Stimulated activated CD4-positive, alpha-beta T cell treated with anti-CD3 and anti-CD28 coated beads, Interleukin-1b, Interleukin-23, amount 100 ng/mL, for 4 hours (primary cell): ENCODE data around the gene KCNIP4.

Experiments
- DNase-seq, 2 donors: peaks; one replicate each; pipeline ENCODE4 v3.0.0-alpha.2; 2020; ENCODE audit warnings: low read depth in 2 of 2

KCNIP4 gene

GRCh38 chr4:21688596-21689265 is 259.8 kb downstream of the KCNIP4 start:
- DNase-seq, result no peak

- DNase-seq, result no peak
Measured at GRCh38 chr4:21685911-21686310, 262.7 kb downstream of the KCNIP4 start.

- no peak for DNase-seq
Measured at GRCh38 chr4:21680326-21680898, 268.2 kb downstream of the KCNIP4 start.

- DNase-seq, result no peak
Measured at GRCh38 chr4:21678711-21679110, 269.9 kb downstream of the KCNIP4 start.

- no peak for DNase-seq
Measured at GRCh38 chr4:21677173-21677572, 271.4 kb downstream of the KCNIP4 start.

- no peak for DNase-seq
Measured at GRCh38 chr4:21664355-21664754, 284.2 kb downstream of the KCNIP4 start.

GRCh38 chr4:21656832-21657231 is 291.7 kb downstream of the KCNIP4 start:
- no peak for DNase-seq

- DNase-seq, result no peak
Measured at GRCh38 chr4:21655031-21655430, 293.5 kb downstream of the KCNIP4 start.

GRCh38 chr4:21652508-21653231 is 295.9 kb downstream of the KCNIP4 start:
- no peak for DNase-seq

GRCh38 chr4:21649391-21650090 is 299.0 kb downstream of the KCNIP4 start:
- DNase-seq, result no peak

- no peak for DNase-seq
Measured at GRCh38 chr4:21645776-21646175, 302.8 kb downstream of the KCNIP4 start.

GRCh38 chr4:21641696-21642095 is 306.9 kb downstream of the KCNIP4 start:
- no peak for DNase-seq

GRCh38 chr4:21638171-21638725 is 310.3 kb downstream of the KCNIP4 start:
- DNase-seq, result no peak

- no peak for DNase-seq
Measured at GRCh38 chr4:21628916-21629610, 319.5 kb downstream of the KCNIP4 start.

- DNase-seq, result no peak
Measured at GRCh38 chr4:21628116-21628670, 320.4 kb downstream of the KCNIP4 start.

GRCh38 chr4:21625447-21625846 is 323.1 kb downstream of the KCNIP4 start:
- no peak for DNase-seq

- DNase-seq, result no peak
Measured at GRCh38 chr4:21605006-21605405, 343.6 kb downstream of the KCNIP4 start.

- no peak for DNase-seq
Measured at GRCh38 chr4:21596521-21596920, 352.1 kb downstream of the KCNIP4 start.

- DNase-seq, result no peak
Measured at GRCh38 chr4:21593671-21594001, 354.9 kb downstream of the KCNIP4 start.

- DNase-seq, result no peak
Measured at GRCh38 chr4:21592970-21593670, 355.5 kb downstream of the KCNIP4 start.

GRCh38 chr4:21577056-21577455 is 371.5 kb downstream of the KCNIP4 start:
- no peak for DNase-seq
